ENCODE results near the gene SERPINB6. TPM values are rescaled to one million over a fixed set of nuclear protein-coding genes. Genes with fewer than 3 reads are reported as not detected.
A peak's percentile ranks its signal among the peaks of the same experiment; 100 is the strongest.

SERPINB6 gene
- total and polyA plus RNA-seq, 9 of the 15 experiments (the other 6 are each of a cell fraction or from before 2014, with no cell fraction given) = 86.6 to 211 (median 143) TPM

GRCh38 chr6:2917801-2918445 is 53.4 kb downstream of the SERPINB6 start (continued):
- TF ChIP-seq ZNF311 (CRISPR knock-in tag; IDR thresholded peaks at IDR 0.05) = 0 out of 2 replicates have a peak, but pooled peaks have one; percentile 40
- TF ChIP-seq SMC3 (conservative IDR thresholded peaks at IDR 0.05; ENCODE audit: insufficient read depth, low read depth, low read length) = no peak
- 0 out of 2 replicates have a peak, but pooled peaks have one; percentile 24 for TF ChIP-seq MEF2D (tag; conservative IDR thresholded peaks at IDR 0.05; ENCODE audit: low read depth)
- no peak for TF ChIP-seq MCM5 (IDR thresholded peaks at IDR 0.05; ENCODE audit: low read depth)
- no peak for TF ChIP-seq CBFA2T3 (IDR thresholded peaks at IDR 0.05)
- TF ChIP-seq KDM5B (IDR thresholded peaks at IDR 0.05; ENCODE audit: insufficient replicate concordance, low read depth, low read length) = no peak
- TF ChIP-seq, protein P1, sequence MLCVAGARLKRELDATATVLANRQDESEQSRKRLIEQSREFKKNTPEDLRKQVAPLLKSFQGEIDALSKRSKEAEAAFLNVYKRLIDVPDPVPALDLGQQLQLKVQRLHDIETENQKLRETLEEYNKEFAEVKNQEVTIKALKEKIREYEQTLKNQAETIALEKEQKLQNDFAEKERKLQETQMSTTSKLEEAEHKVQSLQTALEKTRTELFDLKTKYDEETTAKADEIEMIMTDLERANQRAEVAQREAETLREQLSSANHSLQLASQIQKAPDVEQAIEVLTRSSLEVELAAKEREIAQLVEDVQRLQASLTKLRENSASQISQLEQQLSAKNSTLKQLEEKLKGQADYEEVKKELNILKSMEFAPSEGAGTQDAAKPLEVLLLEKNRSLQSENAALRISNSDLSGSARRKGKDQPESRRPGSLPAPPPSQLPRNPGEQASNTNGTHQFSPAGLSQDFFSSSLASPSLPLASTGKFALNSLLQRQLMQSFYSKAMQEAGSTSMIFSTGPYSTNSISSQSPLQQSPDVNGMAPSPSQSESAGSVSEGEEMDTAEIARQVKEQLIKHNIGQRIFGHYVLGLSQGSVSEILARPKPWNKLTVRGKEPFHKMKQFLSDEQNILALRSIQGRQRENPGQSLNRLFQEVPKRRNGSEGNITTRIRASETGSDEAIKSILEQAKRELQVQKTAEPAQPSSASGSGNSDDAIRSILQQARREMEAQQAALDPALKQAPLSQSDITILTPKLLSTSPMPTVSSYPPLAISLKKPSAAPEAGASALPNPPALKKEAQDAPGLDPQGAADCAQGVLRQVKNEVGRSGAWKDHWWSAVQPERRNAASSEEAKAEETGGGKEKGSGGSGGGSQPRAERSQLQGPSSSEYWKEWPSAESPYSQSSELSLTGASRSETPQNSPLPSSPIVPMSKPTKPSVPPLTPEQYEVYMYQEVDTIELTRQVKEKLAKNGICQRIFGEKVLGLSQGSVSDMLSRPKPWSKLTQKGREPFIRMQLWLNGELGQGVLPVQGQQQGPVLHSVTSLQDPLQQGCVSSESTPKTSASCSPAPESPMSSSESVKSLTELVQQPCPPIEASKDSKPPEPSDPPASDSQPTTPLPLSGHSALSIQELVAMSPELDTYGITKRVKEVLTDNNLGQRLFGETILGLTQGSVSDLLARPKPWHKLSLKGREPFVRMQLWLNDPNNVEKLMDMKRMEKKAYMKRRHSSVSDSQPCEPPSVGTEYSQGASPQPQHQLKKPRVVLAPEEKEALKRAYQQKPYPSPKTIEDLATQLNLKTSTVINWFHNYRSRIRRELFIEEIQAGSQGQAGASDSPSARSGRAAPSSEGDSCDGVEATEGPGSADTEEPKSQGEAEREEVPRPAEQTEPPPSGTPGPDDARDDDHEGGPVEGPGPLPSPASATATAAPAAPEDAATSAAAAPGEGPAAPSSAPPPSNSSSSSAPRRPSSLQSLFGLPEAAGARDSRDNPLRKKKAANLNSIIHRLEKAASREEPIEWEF (CRISPR knock-in tag; IDR thresholded peaks at IDR 0.05) = no peak

All from K562 (cell line).